HG03135 (cell line): ENCODE measurements around the gene HDAC7.

Experiments
- ATAC-seq: cut with Tn5 transposase; IDR thresholded peaks from one replicate; pipeline ENCODE4 v1.9.1; 2021; ENCODE audit warnings: mild to moderate bottlenecking, moderate library complexity; ENCODE audit not compliant: unreplicated experiment

Gene HDAC7

DNA sequence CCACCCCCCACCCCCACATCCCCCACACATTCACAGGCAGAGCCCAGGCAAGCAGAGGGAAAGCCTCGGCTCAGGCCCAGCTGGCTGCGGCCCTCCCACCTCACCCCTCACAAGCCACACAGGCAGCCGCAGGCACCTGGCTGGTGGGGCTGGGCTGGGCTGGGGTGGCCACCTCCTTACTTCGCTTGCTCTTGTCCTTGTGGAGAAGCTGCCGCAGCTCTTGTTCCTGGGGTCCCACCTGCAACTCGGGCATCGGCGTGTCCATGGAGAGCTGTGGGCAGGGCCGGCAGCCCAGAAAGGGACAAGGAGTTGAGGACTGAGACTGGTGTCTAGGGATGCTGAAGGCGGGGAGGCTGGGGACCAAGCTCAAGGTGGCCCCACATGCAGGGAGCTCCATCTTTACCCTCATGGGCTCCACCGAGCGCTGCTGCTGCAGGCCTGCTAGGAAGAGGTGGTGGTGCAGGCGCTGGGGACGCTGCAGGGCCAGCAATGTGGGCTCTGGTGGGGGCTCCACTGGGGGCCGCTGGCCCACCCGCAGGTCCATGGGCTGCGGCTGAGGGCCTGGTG is 21.2 kb downstream of the HDAC7 start:
- ATAC-seq = no peak

DNA sequence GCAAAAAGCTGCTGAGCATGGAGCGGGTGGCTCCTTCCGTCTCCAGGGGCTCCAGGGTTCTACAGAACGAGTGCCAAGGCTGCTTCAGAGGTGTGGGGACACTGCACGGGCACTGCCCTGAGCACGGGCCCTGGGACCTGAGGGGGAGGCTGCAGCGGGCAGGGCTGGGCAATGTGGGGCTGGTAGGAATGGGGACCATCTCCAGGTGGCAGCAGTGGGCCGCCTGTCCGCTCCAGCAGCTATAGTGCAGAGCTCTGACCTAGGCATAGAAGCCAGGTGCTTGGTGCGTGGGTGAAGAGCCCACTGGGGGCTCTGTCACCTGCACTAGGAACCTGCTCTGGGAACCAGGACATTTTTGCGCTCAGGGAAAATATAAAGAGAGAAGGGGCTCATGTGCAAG is 22.3 kb downstream of the HDAC7 start:
- ATAC-seq = no peak

DNA sequence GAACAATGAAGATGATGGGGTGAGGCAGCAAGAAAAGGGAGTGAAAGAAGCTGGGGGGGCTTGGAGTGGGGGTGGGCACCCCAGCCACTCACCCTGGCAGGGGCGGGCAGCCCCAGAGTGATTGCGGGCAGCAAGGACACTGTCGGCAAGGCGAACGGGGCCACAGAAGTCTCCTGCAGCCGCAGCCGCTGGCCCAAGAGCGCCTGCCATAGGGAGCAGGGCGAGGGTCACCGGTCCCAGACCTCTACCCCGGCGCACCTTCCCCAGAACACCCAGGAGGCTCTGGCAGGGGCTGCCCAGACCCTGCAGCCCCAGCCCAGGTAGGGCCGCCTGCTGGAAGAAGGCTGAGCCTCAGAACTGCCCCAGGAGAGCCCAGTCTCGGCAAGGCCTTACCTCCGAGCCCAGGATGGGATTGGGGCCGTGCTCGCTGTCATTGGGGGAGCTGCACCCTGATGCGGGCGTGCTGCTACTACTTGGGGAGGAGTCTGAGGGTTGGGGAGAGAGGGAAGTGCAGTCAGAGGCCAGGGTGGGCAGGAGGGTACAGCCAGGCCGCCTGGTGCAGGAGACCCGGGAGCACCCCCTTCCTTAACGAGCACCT is 23.8 kb downstream of the HDAC7 start:
- no peak for ATAC-seq

DNA sequence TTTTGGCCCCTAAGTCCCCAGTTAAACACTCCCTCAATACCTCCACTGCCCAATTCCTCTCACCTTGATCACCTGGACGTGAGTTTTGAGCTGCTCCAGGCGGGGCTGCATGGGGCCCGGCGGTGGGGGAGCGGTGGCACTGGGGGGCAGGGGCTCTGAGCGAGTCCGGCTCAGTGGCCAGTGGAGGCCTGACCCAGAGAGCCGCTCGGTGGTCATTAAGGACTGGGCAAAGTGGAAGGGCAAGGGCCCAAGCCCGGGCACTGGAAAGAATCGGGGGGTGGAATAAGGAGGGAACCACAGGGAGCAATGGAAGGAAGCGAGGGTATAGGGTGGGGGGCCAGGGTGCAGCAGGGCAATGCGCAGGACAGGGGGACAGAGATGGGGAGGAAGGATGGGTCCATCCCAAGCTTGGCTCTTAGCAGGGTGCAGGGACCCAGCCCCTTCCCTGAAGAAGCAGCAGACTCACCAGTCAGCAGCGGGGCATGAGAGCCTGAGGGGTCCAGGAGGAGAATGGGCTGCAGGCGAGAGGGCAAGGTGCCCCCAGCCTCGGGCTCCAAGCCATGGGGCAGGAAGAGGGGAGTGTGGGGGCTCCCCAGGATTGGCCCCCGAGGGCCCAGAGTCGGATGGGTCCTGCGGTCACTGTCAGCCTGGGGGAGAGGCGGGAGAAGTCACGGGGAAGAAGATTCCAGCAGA is 24.4 kb downstream of the HDAC7 start:
- no peak for ATAC-seq

DNA sequence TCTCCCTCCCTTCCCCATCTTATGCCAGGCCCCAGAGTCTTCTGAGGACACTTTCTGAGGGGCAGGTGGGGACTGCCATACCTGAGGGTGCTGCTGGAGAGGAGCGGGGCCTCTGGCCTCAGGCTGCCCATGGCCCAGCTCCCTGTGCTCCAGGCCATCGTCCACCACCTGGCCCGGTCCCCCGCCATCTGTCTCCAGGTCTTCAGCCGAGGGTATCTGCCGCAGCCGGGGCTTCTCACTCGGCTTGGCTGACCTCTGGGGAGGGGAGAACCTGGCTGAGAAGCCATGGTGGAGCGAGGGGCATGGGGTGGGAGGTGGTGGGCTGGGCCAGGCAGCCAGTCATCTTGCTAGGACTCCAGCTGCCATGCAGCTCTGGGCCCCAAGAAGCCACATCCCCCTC is 25.0 kb downstream of the HDAC7 start:
- no peak for ATAC-seq

DNA sequence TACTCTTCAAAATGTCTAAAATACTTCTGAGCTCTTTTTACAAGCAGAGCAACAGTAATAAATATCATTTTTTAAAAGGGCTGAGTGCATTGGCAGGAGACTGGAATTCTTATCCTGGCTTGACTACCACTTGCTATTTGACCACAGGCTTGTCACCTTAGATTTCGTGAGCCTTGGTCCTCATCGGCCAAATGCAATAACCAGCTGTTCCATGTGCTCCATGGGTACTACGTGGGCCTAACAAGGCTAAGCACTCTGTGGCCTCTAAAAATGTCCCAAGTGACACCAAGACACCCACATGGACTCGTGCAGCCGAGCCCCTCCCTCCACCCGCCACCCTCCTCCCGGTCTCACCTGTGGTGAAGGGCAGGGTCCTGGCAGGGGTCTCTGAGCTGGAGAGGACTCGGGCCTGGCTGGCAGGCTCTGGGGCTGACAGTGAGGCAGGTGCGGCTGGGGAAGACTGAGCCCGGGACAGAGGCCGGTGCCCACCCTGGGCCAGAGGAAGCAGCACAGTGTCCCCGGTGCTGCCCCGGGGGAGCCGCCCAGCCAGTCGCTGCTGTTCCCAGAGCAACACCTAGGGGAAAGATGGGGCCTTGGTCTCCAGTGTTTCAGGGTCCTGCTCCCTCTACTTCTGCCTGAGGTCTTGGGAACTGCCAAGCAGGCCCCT is 26.6 kb downstream of the HDAC7 start:
- no peak for ATAC-seq

DNA sequence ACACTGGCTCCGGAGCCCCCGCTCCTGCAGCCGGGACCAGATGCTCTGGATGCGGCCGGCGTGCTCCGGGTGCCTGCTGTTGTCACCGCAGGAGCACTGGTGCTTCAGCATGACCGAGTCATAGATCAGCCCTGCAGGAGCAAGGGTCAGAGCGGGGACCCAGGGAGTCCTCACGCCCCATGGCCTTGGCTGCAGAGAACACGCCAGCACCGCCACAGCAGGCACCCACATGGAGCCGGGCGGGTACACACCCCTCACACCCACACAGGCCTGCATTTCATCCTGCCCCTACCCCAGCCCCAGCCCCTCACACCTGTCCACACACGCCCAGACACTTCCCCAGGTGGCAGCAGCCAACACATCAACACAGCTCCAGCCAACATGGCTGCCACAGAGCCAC is 27.8 kb downstream of the HDAC7 start:
- no peak for ATAC-seq

DNA sequence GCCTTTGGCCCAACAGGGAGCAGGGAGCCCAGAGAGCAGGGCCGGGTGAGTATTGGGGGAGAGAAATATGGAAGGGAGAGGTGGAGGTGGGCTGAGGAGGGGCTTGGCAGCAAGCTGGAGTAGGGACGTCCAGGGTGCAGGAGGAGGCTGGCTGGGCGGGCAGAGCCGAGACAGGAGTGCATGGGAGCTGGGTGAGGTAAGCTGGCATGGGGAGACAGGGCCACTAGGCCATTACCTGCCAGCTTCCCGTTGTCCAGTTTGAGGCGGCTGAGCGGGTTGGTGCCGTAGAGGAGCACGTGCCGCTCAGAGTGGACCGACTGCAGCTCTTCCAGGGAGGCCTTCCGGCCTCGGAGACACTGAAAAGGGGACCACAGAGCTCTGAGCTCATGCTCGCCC is 28.4 kb downstream of the HDAC7 start:
- ATAC-seq = no peak

DNA sequence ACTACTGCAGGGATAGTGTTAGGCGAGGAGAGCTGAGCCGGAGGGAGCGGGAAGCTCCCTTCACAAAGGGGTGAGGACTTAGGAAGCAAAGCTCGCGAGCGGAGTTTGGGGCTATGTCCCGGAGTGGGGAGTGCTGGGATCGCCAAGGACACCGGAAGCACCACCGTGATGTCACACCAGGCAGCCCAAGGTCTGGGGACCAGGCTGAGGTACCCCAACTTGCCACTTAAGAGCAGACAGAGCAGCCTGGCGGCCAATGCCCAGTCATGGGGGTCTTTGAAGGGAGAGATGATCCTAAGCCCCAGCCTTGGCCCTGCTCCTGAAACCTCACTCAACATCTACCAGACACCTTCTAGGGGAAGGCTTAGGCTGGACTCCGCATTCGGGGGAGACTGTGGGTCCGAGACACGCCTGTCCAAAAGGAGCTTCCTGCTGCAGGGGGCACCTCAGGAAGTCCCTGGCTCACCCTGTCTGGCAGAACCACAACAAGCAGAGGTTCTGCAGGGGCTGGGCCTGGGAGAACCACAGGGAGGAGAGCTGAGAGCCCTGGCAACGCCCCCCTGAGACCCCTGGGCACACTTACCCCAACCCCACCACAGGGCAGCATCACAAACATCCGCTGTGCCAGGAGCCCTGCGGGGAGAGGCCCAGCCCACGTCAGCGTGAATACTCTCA is 28.9 kb downstream of the HDAC7 start:
- no peak for ATAC-seq

DNA sequence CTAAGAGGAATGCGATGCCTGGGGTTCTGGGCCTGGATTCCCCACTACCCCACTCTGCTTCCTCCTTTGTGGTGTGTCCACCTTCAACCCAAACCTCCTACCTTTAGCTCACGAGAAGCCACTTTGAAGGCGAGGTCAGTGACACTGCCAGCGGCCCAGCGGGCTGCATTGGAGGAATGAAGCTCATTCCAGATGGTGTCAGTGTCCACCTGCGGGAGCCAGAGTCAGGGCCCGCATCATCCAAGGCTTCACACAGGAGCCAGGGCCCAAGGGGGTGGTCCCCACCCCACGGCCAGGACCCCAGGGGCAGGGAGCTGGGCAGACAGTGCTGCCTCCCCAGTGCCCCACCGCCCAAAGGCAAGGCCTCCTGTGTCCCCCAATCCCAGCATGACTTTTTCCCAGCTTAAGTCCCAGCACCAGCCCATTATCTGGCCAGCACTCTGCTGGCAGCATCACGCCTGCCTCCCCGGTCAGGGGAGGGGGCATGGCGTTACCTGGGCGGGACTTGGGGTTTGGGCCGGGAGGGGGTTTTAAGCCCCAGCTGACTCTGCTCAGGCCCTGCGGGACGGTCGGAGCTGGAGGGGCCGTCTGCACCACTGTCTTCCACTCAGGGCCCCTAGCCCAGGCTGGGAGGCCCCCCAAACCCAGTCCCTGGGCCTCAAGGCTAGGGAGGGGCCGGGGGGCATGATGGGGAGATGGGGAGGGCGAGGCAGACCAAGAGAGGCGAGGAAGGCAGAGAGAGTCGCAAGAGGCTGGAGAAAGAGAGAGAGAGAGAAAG is 29.8 kb downstream of the HDAC7 start:
- ATAC-seq = no peak

DNA sequence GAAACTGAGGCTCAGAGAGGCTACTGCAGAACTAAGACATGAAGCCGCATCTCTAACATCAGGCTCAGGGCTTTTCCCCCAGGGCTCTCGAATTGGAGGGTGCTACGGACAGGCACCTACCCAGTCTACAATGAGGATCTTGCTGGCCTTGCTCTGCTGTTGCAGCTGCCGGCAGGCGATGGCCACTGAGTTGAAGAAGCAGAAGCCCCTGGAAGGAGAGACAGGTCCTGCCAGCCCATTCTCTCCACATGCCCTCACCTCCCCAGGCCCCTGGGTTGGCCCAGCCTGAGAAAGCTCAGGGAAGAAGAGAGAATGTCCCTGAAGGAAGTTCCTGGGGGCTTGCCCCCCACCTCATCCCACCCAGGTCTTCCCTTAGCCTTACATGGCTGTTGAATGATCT is 30.6 kb downstream of the HDAC7 start:
- ATAC-seq = no peak

DNA sequence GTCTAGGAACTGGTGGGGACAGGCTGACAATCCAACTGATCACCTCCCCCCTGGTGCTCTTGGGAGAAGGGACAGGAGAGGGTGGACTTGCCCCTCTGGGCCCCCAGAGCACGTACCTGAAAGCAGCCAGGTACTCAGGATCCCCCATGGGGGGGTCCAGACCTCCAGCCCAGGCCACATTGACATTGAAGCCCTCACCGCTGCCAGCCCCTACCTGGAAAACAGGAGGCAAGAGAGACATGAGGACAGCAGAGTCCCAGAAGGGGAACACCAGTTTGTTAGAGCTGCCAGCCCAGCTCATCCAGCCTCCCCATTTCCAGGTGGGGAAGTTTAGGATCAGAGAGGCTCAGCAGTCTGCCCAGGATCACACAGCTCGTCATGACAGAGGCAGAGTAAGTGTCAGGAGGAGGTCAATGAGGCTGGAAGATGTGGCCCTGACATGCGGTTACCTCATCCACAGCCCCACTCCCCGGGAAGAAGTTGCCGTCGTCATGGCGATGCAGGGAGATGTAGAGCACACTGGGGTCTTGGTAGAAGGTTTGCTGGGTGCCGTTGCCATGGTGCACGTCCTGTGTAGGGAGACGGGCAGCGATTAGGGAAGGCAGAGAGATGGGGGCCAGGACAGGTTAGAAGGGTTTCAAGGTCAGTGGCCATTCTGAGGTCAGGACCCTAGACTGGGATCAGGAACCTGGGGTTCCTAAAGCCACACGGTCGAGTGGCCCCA is 31.9 kb downstream of the HDAC7 start:
- ATAC-seq = no peak

DNA sequence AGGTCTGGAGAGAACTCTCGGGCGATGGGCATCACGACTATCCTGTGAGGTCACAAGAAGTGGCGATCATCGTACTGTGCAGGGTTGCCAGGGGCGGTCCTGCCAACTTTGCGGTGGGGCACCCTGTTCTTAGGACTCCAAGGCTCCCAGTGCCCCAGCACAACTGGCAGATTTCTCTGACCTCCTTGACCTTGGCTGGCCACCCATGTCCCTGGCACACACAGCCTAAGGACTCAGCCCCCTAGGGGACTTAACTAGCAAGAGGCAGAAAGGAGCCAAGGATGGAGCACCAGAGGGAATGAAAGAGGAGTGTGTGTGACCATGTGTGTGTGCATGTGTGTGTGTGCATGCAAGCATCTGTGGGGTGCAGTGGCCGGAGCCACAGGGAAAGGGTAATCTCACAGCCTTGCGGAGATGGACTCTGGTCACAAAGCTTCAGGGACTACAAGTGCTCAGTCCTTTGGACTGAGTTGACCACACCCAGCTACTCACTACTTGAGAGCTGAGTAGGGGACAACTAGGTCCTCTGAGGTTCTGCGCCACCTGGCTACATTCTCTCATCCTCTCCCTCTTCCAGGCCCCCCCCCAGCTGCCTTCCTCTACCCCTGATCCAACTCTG is 32.9 kb downstream of the HDAC7 start:
- no peak for ATAC-seq

DNA sequence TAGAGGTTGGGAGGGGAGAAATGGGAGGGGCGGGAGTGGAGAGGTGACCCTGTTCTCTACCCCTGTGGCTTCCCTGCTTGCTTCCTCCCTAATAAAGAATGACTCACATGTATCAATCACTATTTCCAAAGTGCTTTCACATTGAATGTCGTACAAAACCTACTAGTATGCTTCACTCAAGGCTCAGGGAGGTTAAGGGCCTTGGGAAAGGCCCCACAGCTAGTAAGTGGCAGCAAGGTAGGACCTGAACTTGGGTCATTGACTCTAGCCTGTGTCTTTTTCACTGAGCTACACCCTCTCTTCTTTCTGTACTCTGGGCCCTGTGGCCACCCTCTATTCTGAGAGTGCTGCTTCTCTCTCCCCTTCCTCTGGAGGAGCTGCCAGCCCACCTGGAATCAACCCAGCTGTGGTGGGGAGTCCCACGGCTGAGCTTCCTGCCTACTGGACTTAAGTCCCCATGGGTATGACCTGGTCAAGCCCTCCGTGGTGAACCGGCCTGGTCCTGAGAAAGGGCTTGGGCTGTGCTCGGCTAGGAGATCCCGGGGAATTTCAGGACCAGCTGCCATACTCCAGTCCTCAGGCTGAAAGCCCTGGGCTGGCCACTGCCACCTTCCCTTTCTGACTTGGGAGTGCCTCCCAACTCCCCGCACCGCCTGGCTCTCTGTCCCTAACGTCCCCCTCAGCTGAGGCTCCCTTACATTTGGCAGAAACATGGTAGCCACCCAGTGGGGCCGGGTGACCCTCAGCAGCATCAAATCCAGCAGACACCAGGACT is 33.6 kb downstream of the HDAC7 start:
- no peak for ATAC-seq

DNA sequence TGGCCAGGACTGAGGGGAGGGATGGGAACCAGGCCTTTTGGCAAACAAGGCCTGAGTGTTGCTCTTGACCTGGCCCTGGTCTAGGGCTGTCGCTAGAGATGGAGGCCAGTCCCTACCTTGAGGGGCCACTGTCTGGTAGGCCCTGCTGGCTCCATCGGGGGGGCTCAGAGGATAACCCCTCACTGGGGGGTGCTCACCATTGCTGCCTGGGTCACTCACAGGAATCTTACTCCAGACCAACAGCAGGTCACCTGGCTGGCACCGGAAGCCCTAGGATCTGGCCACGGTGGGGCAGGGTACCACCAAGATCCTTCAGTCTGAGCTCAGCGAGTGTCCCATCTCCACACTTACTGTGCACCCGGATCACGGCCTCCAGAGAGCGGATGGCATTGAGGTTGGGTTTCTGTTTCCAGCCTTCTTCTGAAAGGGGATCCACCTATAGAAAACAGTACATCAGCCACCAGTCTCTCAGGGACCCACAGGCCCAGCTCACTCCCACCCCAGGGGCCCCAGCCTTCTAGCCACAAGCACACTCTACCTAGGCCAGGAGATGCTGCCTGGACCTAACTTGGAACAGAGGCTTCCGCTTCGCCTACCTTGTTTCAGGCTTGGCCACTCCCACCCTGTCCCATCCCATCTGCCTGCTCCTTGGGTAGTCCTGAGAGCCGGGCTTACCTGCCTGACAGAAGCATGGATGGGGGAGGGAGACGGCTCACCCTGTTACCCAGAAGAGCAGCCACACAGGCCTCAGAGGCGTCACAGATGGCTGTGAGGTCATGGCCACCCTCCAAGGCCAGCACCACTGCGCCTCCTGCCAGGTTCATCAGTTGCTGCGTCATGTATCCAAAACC is 34.4 kb downstream of the HDAC7 start:
- ATAC-seq = no peak

DNA sequence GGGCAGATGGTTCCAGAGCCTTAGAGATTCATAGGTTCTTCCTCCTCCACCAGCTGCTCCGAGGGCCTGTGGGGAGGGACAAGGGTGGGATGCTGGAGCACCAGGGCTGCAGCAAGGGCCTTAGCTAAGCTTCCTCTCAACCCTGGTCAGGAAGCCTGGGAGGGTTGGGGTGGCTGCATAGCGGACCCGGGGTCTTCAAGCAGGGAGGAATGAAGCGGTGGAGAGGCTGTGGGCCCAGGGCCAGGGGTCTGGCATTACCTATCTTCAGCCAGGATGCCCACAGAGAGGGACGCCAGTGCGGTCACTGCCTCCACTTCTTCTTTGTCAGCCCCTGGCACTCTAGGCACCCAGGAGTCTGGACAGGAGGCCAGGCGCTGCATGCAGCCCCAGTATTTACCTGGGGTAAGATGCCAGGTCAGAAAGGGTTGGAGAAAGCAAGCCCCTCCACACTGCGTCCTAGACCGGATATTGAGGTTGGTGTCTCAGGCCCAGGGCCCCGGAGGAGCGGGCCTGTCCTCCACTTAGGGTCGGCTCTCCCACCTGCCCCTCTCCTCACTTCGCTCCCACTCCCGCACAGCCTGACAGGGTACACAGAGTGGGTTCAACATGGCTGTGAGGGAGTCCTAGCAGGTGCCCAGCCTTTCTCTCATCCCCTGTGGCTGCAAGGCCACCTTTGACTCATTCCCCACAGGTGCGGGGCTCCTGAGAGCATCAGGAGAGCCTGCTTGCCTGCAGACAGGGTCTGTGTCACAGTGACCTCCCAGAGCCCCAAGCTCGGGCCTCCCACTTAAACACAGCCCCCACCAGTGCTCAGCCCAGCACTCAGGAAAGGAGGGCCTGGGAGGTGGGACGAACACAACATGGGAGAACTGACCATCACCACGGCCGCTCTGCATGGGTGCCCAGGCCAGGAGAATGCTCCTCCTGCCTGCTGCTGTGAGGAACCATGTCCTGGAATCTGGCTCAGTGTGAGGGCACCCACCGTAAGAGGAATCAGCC is 35.6 kb downstream of the HDAC7 start:
- no peak for ATAC-seq
